Ovary (tissue), 9 donors: ENCODE measurements around the gene LHCGR. TPM values are rescaled to one million over a fixed set of nuclear protein-coding genes. Genes with fewer than 3 reads are reported as not detected.

Experiments used
- DNase-seq, 5 donors: peaks; one replicate each; pipeline ENCODE4 v3.0.0-alpha.2; 2019 to 2020
- H3K27ac ChIP-seq, 2 donors: fragments of 200-600 bp; one replicate each; pipeline versions ENCODE4 v1.5.1 to v1.8.0; 2019 to 2022
- H3K27me3 ChIP-seq: fragments of 200-600 bp; one replicate; pipeline ENCODE4 v1.8.0; 2022
- H3K36me3 ChIP-seq: fragments of 200-600 bp; sonication (generic); one replicate; pipeline ENCODE4 v1.5.1; 2019
- H3K4me1 ChIP-seq: one replicate; pipeline ENCODE4 v1.8.1; 2013; ENCODE audit warnings: mild to moderate bottlenecking, moderate library complexity; ENCODE audit not compliant: insufficient read depth
- H3K4me3 ChIP-seq: fragments of 200-600 bp; sonication (generic); one replicate; pipeline ENCODE4 v1.5.1; 2017
- H3K9me3 ChIP-seq, 2 donors: fragments of 200-600 bp in 1 of 2; sonication (generic) in 1 of 2; one replicate each; pipeline versions ENCODE4 v1.5.1 to v1.8.1; 2013 to 2019; ENCODE audit warnings: mild to moderate bottlenecking in 1 of 2, moderate library complexity in 1 of 2
- EP300 ChIP-seq: sonication (generic); formaldehyde crosslinking; IDR thresholded peaks from one replicate; pipeline ENCODE4 v1.6.1; 2017; ENCODE audit warnings: antibody characterized with exemption
- POLR2A ChIP-seq: fragments of 450-650 bp; IDR thresholded peaks from one replicate; pipeline ENCODE4 v1.6.1; 2017; ENCODE audit warnings: antibody characterized with exemption, mild to moderate bottlenecking, moderate library complexity
- WGBS, 3 donors: extraction: QIAGEN DNeasy Blood & Tissue Kit in 1 of 3; methylation state at CpG; one replicate each; pipeline versions ENCODE4 v1.1.5 to v1.1.7; 2013 to 2017; 5-methylcytosine and 5-hydroxymethylcytosine counted together
- intact Hi-C, 4 donors: fragments of 100-400 bp; cut with DNase I; formaldehyde crosslinking; loops; one replicate each; pipeline versions ENCODE4 v1.11.0 to v1.15.1; 2022 to 2023
- polyA plus RNA-seq, 2 donors: library from polyadenylated mRNA; stranded (reverse); fragments of 200-250 nt in 1 of 2; fragments of 350-450 nt in 1 of 2; fragmentation: Illumina TruSeq in 1 of 2; extraction: RNeasy Lipid Tissue Mini Kit (QIAGEN cat#74804) in 1 of 2; gene quantifications; one replicate each; pipeline ENCODE4 v1.2.3, GENCODE V29; 2013 to 2014
- total RNA-seq, 7 donors: library from RNA; depleted of rRNA in 2 of 7; stranded (reverse); fragments of >200 nt in 2 of 7; fragmentation: NEBNext Ultra II Directional in 3 of 7; extraction: Animal tissue kit (Norgen Biotek cat#: 25700) in 3 of 7; gene quantifications; one replicate each; pipeline versions ENCODE4 v1.1.0 to v1.2.4, GENCODE V29; 2016 to 2023
- TF ChIP-seq, protein P1 (sequence below), 3 donors: fragments of 450-650 bp in 2 of 3; fragments of 200-600 bp in 1 of 3; IDR thresholded peaks; one replicate each; pipeline versions ENCODE4 v1.5.1 to v1.8.0; 2016 to 2022; ENCODE audit warnings: antibody characterized with exemption in 3 of 3, mild to moderate bottlenecking in 1 of 3
- donor health status: DM: no; HTN: no; CAD: no; lungs with moderate emphysema.
- donor health status: DM: no; HTN: no; CAD: no.
- donor health status: Bipolar disorder and iron deficiency.
- donor health status: DM: yes; HTN: yes; CAD: no.
- donor health status: DM: no; HTN: no; CAD: no.
- donor health status: DM: yes; HTN: yes; CAD: no.

Gene LHCGR
- total and polyA plus RNA-seq, 9 donors: 0.35 to 91.2 (median 1.7) TPM

DNA sequence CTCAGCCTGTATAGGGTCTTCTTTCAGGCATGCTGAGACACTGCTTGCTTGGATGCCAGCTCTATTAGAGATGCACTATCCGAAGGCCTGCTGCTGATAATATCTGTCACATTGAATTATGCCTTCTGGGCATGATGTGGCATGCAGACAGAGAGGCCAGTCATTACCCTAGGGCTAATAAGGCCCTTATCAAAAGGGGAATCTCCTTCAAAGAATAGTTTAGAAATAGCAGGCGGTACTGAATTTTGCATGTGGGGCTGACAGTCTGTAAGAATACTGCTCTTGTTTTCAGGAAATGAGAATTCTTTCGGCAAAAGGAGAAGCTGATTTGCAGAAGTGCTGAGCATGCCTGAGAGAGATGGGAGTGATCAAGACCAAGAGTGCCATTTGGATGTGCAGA, 13.1 kb upstream of the LHCGR start:
- no peaks in the 10 kb centered on the region for H3K27me3 ChIP-seq
- WGBS, 3 donors: 53 to 68% (median 61%) methylated on average over 3 of the region's 3 CpGs
- H3K9me3 ChIP-seq: no peaks in the 10 kb centered on the region
- TF ChIP-seq EP300: no peak
- TF ChIP-seq, protein P1, sequence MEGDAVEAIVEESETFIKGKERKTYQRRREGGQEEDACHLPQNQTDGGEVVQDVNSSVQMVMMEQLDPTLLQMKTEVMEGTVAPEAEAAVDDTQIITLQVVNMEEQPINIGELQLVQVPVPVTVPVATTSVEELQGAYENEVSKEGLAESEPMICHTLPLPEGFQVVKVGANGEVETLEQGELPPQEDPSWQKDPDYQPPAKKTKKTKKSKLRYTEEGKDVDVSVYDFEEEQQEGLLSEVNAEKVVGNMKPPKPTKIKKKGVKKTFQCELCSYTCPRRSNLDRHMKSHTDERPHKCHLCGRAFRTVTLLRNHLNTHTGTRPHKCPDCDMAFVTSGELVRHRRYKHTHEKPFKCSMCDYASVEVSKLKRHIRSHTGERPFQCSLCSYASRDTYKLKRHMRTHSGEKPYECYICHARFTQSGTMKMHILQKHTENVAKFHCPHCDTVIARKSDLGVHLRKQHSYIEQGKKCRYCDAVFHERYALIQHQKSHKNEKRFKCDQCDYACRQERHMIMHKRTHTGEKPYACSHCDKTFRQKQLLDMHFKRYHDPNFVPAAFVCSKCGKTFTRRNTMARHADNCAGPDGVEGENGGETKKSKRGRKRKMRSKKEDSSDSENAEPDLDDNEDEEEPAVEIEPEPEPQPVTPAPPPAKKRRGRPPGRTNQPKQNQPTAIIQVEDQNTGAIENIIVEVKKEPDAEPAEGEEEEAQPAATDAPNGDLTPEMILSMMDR (IDR thresholded peaks at IDR 0.05): no peak
- TF ChIP-seq POLR2A: no peak
- H3K4me3 ChIP-seq: no peak overlapping the region
- H3K27ac ChIP-seq: no peak overlapping the region
- DNase-seq: no peak
- H3K36me3 ChIP-seq: no peaks in the 10 kb centered on the region
- intact Hi-C loops: no loop called here
- H3K4me1 ChIP-seq: no peaks in the 10 kb centered on the region

DNA sequence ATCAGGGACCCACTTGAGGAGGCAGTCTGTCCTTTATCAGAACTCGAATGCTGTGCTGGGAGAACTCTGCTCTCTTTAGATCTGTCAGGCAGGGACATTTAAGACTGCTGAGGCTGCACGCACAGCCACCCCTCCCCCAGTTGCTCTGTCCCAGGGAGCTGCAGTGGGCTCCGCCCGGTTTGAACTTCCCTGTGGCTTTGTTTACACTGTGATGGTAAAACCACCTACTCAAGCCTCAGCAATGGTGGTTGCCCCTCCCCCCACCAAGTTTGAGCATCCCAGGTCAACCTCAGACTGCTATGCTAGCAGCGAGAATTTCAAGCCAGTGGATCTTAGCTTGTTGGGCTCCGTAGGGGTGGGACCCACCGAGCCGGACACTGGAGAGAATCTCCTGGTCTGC, 11.8 kb upstream of the LHCGR start:
- TF ChIP-seq EP300 (no peak), POLR2A (no peak)
- TF ChIP-seq, protein P1 (IDR thresholded peaks at IDR 0.05): no peak
- H3K4me1 ChIP-seq: no peaks in the 10 kb centered on the region
- no peaks in the 10 kb centered on the region for H3K27me3 ChIP-seq
- 67 to 80% (median 71%) methylated on average over 8 of the region's 8 CpGs for WGBS, 3 donors
- DNase-seq: no peak
- no peak overlapping the region for H3K27ac ChIP-seq
- no peak overlapping the region for H3K4me3 ChIP-seq
- intact Hi-C loops: no loop called here
- H3K9me3 ChIP-seq: no peaks in the 10 kb centered on the region
- H3K36me3 ChIP-seq: no peaks in the 10 kb centered on the region

DNA sequence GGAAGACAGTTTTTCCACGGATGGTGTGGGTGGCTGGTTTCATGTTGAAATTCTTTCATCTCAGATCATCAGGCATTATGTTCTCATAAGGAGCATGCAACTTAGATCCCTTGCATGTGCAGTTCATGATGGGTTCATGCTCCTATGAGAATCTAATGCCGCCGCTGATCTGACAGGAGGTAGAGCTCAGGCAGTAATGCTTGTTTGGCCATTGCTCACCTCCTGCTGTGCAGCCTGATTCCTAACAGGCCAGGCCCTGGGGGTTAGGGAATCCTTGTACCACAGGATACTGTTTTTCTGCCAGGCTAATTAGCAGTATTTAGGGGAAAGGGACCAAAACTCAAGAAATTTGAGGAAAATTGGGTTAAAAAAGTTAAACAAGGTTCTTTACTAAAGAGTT, 5.3 kb upstream of the LHCGR start:
- 84 to 89% (median 85%) methylated on average over 3 of the region's 3 CpGs for WGBS, 3 donors
- no peaks in the 10 kb centered on the region for H3K9me3 ChIP-seq
- no peak for DNase-seq
- H3K36me3 ChIP-seq: no peaks in the 10 kb centered on the region
- H3K4me3 ChIP-seq: no peak overlapping the region
- H3K4me1 ChIP-seq: no peaks in the 10 kb centered on the region
- H3K27me3 ChIP-seq: no peaks in the 10 kb centered on the region
- intact Hi-C loops: no loop called here
- TF ChIP-seq, protein P1 (IDR thresholded peaks at IDR 0.05): no peak
- no peak for TF ChIP-seq POLR2A
- TF ChIP-seq EP300: no peak
- no peak overlapping the region for H3K27ac ChIP-seq

DNA sequence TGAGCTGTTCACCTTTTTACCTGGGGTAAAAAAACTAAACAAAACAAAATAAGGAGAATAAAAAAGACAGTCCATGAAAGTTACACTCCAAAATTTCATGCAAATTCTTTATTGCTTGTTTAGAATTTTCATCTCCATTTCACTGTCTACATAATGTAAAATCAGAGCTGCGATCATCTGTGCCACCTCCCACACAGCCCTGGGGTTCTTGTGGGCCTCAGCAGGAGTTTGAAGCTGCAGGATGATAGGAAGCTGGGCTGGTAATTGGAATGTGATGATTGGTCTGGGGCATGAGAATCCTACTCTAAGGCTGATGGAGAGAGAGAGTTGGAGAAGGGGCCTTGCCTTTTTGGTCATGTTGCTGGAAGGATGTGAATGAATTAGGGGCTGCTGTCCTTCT, 4.2 kb upstream of the LHCGR start:
- no peak overlapping the region for H3K27ac ChIP-seq
- no peaks in the 10 kb centered on the region for H3K36me3 ChIP-seq
- H3K9me3 ChIP-seq: no peaks in the 10 kb centered on the region
- no peak for DNase-seq
- H3K4me3 ChIP-seq: no peak overlapping the region
- H3K4me1 ChIP-seq: no peaks in the 10 kb centered on the region
- TF ChIP-seq, protein P1 (IDR thresholded peaks at IDR 0.05): no peak
- TF ChIP-seq EP300 (no peak), POLR2A (no peak)
- 79 to 98% (median 92%) methylated on average over 1 of the region's 1 CpG for WGBS, 3 donors
- intact Hi-C loops: no loop called here
- no peaks in the 10 kb centered on the region for H3K27me3 ChIP-seq

DNA sequence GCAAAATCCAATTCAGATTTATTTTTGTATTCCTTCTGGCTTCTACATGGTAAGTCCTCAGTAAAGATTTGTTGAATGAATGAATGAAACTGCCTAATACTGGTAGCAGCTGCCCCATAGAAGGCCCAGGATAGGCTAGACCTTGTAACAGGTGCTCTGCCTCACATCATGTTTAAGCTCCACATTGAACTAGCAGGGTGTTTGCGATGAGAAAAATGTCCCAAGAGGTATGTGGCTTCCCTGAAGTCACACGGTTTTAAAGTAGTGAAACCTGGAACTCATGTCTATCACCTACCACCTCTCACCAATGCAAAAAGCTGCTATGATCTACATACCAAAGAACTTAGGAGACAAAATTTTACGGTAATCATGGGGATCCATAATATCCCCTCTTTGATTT, 765 bp upstream of the LHCGR start:
- Histone ChIP-seq H3K9me3 (no peaks in the 10 kb centered on the region), H3K4me3 (no peak overlapping the region), H3K27ac (no peak overlapping the region), H3K4me1 (no peaks in the 10 kb centered on the region), H3K36me3 (no peaks in the 10 kb centered on the region), H3K27me3 (no peaks in the 10 kb centered on the region)
- DNase-seq: no peak
- 61 to 79% (median 64%) methylated on average over 3 of the region's 3 CpGs for WGBS, 3 donors
- TF ChIP-seq EP300 (no peak), POLR2A (no peak)
- TF ChIP-seq, protein P1 (IDR thresholded peaks at IDR 0.05): no peak
- intact Hi-C loops: no loop called here
